H9 (cell line): Measurements from ENCODE around the gene NLRP4. TPM values are rescaled to one million over a fixed set of nuclear protein-coding genes. Genes with fewer than 3 reads are reported as not detected.

Experiments used
- DNase-seq: peaks from one replicate; pipeline ENCODE4 v3.0.0-alpha.2; 2017
- H2AFZ ChIP-seq: one replicate; pipeline ENCODE4 v1.6.1; 2013; ENCODE audit warnings: mild to moderate bottlenecking, low read length, control low read depth, moderate library complexity
- H2AK5ac ChIP-seq: 2 replicates; pipeline ENCODE4 v1.6.1; 2013; ENCODE audit warnings: low read length, control low read depth, mixed read lengths; ENCODE audit not compliant: insufficient read length
- H2BK120ac ChIP-seq: one replicate; pipeline ENCODE4 v1.6.1; 2013; ENCODE audit warnings: low read depth, mild to moderate bottlenecking, low read length, control low read depth, inconsistent platforms; ENCODE audit not compliant: poor library complexity, severe bottlenecking
- H2BK12ac ChIP-seq: 2 replicates; pipeline ENCODE4 v1.6.1; 2013; ENCODE audit warnings: low read length, control low read depth, mixed read lengths, low read depth; ENCODE audit not compliant: insufficient read length
- H2BK15ac ChIP-seq: 2 replicates; pipeline ENCODE4 v1.6.1; 2013; ENCODE audit warnings: low read depth, low read length, control low read depth
- H2BK20ac ChIP-seq: one replicate; pipeline ENCODE4 v1.6.1; 2013; ENCODE audit warnings: low read depth, mild to moderate bottlenecking, low read length, control low read depth, inconsistent platforms; ENCODE audit not compliant: poor library complexity, severe bottlenecking
- H2BK5ac ChIP-seq: 2 replicates; pipeline ENCODE4 v1.6.1; 2013; ENCODE audit warnings: low read length, control low read depth, mixed read lengths; ENCODE audit not compliant: insufficient read length
- H3K14ac ChIP-seq: 2 replicates; pipeline ENCODE4 v1.6.1; 2013; ENCODE audit warnings: low read length, control low read depth; ENCODE audit not compliant: insufficient read depth
- H3K18ac ChIP-seq: 2 replicates; pipeline ENCODE4 v1.6.1; 2013; ENCODE audit warnings: low read depth, mild to moderate bottlenecking, mixed read lengths, low read length, control low read depth; ENCODE audit not compliant: insufficient read length
- H3K23ac ChIP-seq: 2 replicates; pipeline ENCODE4 v1.6.1; 2013; ENCODE audit warnings: low read length, control low read depth, mixed read lengths, low read depth; ENCODE audit not compliant: insufficient read length
- H3K23me2 ChIP-seq: 2 replicates; pipeline ENCODE4 v1.6.1; 2013; ENCODE audit warnings: low read depth, mild to moderate bottlenecking, mixed read lengths, low read length, control low read depth; ENCODE audit not compliant: insufficient read length, poor library complexity, severe bottlenecking
- H3K27ac ChIP-seq: 2 replicates; pipeline ENCODE4 v1.5.1; 2013; ENCODE audit warnings: low read length, control low read depth, mixed read lengths, low read depth; ENCODE audit not compliant: insufficient read length
- H3K27me3 ChIP-seq: 2 replicates; pipeline ENCODE4 v1.6.1; 2013; ENCODE audit warnings: low read length, control low read depth, inconsistent platforms; ENCODE audit not compliant: insufficient read depth
- H3K4ac ChIP-seq: 2 replicates; pipeline ENCODE4 v1.6.1; 2013; ENCODE audit warnings: low read depth, mild to moderate bottlenecking, control low read depth, inconsistent platforms, low read length, moderate library complexity
- H3K4me1 ChIP-seq: 2 replicates; pipeline ENCODE4 v1.6.1; 2013; ENCODE audit warnings: low read length, control low read depth, inconsistent platforms; ENCODE audit not compliant: insufficient read depth
- H3K4me2 ChIP-seq: 2 replicates; pipeline ENCODE4 v1.6.1; 2013; ENCODE audit warnings: low read length, control low read depth, mixed read lengths; ENCODE audit not compliant: insufficient read length, insufficient read depth
- H3K56ac ChIP-seq: 2 replicates; pipeline ENCODE4 v1.6.1; 2013; ENCODE audit warnings: low read depth, mild to moderate bottlenecking, mixed read lengths, low read length, control low read depth; ENCODE audit not compliant: insufficient read length
- H3K79me1 ChIP-seq: 2 replicates; pipeline ENCODE4 v1.6.1; 2013; ENCODE audit warnings: low read depth, mild to moderate bottlenecking, moderate library complexity, low read length, control low read depth, inconsistent platforms; ENCODE audit not compliant: insufficient read depth, poor library complexity, severe bottlenecking
- H3K79me2 ChIP-seq: 2 replicates; pipeline ENCODE4 v1.6.1; 2013; ENCODE audit warnings: low read length, control low read depth, inconsistent platforms; ENCODE audit not compliant: insufficient read depth
- H3K9ac ChIP-seq: 2 replicates; pipeline ENCODE4 v1.6.1; 2013; ENCODE audit warnings: low read length, control low read depth, mixed read lengths; ENCODE audit not compliant: insufficient read length; ENCODE audit errors: extremely low read depth
- H3K9me3 ChIP-seq: one replicate; pipeline ENCODE4 v1.6.1; 2013; ENCODE audit warnings: low read depth, low read length, inconsistent platforms; ENCODE audit not compliant: control insufficient read depth
- H3T11ph ChIP-seq: one replicate; pipeline ENCODE4 v1.6.1; 2013; ENCODE audit warnings: mild to moderate bottlenecking, low read length, control low read depth, inconsistent platforms
- H4K20me1 ChIP-seq: one replicate; pipeline ENCODE4 v1.6.1; 2013; ENCODE audit not compliant: control insufficient read depth, insufficient read length, insufficient read depth
- H4K5ac ChIP-seq: 2 replicates; pipeline ENCODE4 v1.6.1; 2013; ENCODE audit warnings: low read depth, mild to moderate bottlenecking, mixed read lengths, low read length, control low read depth; ENCODE audit not compliant: insufficient read length
- H4K8ac ChIP-seq: replicated peaks from 2 replicates; pipeline ENCODE4 v1.6.1; 2013; ENCODE audit warnings: low read length, control low read depth, mixed read lengths, low read depth; ENCODE audit not compliant: insufficient read length
- H4K91ac ChIP-seq: 2 replicates; pipeline ENCODE4 v1.6.1; 2013; ENCODE audit warnings: low read depth, mild to moderate bottlenecking, moderate library complexity, mixed read lengths, low read length, control low read depth; ENCODE audit not compliant: insufficient read length
- H3K27ac Mint-ChIP-seq, 3 experiments: 2 replicates in 2 of 3; 3 replicates in 1 of 3; pipeline ENCODE4 v1.8.0; 2020 to 2021; ENCODE audit warnings: mixed read lengths in 3 of 3, mild to moderate bottlenecking in 1 of 3, moderate library complexity in 1 of 3
- H3K27me3 Mint-ChIP-seq: 2 replicates; pipeline ENCODE4 v1.8.0; 2021; ENCODE audit warnings: low read depth, mild to moderate bottlenecking, moderate library complexity, mixed read lengths
- H3K36me3 Mint-ChIP-seq, 3 experiments: 2 replicates in 2 of 3; 3 replicates in 1 of 3; pipeline ENCODE4 v1.8.0; 2020 to 2021; ENCODE audit warnings: low read depth in 3 of 3, mixed read lengths in 3 of 3; ENCODE audit not compliant: insufficient read depth in 1 of 3
- H3K4me1 Mint-ChIP-seq, 2 experiments: 2 replicates each; pipeline ENCODE4 v1.8.0; 2020; ENCODE audit warnings: mixed read lengths in 2 of 2
- H3K4me3 Mint-ChIP-seq, 2 experiments: 2 replicates in 1 of 2; 3 replicates in 1 of 2; pipeline ENCODE4 v1.8.0; 2020 to 2021; ENCODE audit warnings: mild to moderate bottlenecking in 2 of 2, mixed read lengths in 2 of 2, moderate library complexity in 1 of 2
- H3K9me3 Mint-ChIP-seq, 2 experiments: 2 replicates in 1 of 2; 3 replicates in 1 of 2; pipeline ENCODE4 v1.8.0; 2020; ENCODE audit warnings: mild to moderate bottlenecking in 2 of 2, mixed read lengths in 2 of 2, moderate library complexity in 1 of 2
- CTCF ChIP-seq: fragments of 200-600 bp; sonication (generic); conservative IDR thresholded peaks from 3 replicates; pipeline ENCODE4 v1.8.0; 2021; ENCODE audit warnings: antibody characterized with exemption, mild to moderate bottlenecking
- WGBS: extraction: QIAGEN DNeasy Blood & Tissue Kit; methylation state at CpG from one replicate; pipeline ENCODE4 v1.1.7; 2013; ENCODE audit warnings: missing lambda C conversion rate, low lambda C conversion rate, mixed read lengths; ENCODE audit not compliant: insufficient read length; ENCODE audit errors: extremely low coverage; 5-methylcytosine and 5-hydroxymethylcytosine counted together
- total RNA-seq: library from RNA; stranded (reverse); gene quantifications from 2 replicates; pipeline ENCODE4 v1.2.1, GENCODE V29; 2021

NLRP4 gene
- total RNA-seq, 1 experiment from 2014 or later, result not detected

DNA sequence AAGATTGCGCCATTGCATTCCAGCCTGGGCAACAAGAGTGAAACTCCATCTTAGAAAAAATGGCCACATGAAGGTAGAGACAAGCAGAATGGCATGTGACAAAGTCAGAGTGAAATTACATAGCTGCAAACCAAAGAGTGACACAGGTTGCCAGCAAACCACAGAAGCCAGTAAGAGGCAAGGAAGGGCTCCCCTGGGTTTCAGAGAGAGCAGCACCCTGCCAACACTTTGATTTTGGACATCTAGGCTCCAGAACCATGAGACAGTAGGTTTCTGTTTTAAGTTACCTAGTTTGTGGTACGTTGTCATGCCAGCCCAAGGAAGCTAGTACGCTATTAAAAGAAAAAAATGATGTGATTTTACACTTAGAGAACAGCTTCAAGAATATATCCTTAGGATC, 1.9 kb downstream of the NLRP4 start:
- H3K4me3 Mint-ChIP-seq, result no peak overlapping the region
- Histone ChIP-seq H2BK20ac (no peak overlapping the region), H3K27ac (no peak overlapping the region), H3K14ac (no peak overlapping the region), H4K20me1 (no peaks in the 10 kb centered on the region), H3K23me2 (no peaks in the 10 kb centered on the region), H3K9ac (no peak overlapping the region), H2AFZ (no peak overlapping the region), H3K4ac (no peak overlapping the region), H2AK5ac (no peak overlapping the region), H4K8ac (no peak overlapping the region), H3K4me1 (no peaks in the 10 kb centered on the region), H2BK15ac (no peak overlapping the region), H3K56ac (no peak overlapping the region), H3K4me2 (no peak overlapping the region), H2BK120ac (no peak overlapping the region), H3K79me2 (no peaks in the 10 kb centered on the region), H3K27me3 (no peaks in the 10 kb centered on the region), H4K91ac (no peak overlapping the region), H4K5ac (no peak overlapping the region), H2BK5ac (no peak overlapping the region), H3K23ac (no peak overlapping the region), H2BK12ac (no peak overlapping the region), H3K9me3 (peaks cover 58% of the 10 kb centered on the region), H3K79me1 (no peaks in the 10 kb centered on the region), H3T11ph (no peak overlapping the region), H3K18ac (no peak overlapping the region)
- H3K36me3 Mint-ChIP-seq, result peaks cover 4 to 23% (median 11%) of the 10 kb centered on the region in 3 experiments; a peak in 6 of 7 replicates
- peaks cover 85 to 93% of the 10 kb centered on the region in 2 experiments for H3K9me3 Mint-ChIP-seq
- no peak for TF ChIP-seq CTCF
- H3K4me1 Mint-ChIP-seq, result no peaks in the 10 kb centered on the region
- WGBS, result no CpG with 5 or more reads among the region's 3 CpGs
- H3K27me3 Mint-ChIP-seq, result 0 out of 2 replicates have a peak, but pooled peaks cover 6% of the 10 kb centered on the region
- no peak overlapping the region for H3K27ac Mint-ChIP-seq
- DNase-seq, result no peak
